Smooth muscle cell (in vitro differentiated cells): ENCODE measurements around the gene DYNLRB1. TPM values are rescaled to one million over a fixed set of nuclear protein-coding genes. Genes with fewer than 3 reads are reported as not detected.

ENCODE experiments used
- DNase-seq: peaks from one replicate; lab custom pipeline; 2025; ENCODE audit not compliant: unreplicated experiment; lab: John Stamatoyannopoulos, UW
- H2AFZ ChIP-seq: fragments of 200-600 bp; sonication (generic); 2 replicates; pipeline ENCODE4 v1.6.0; 2016; ENCODE audit warnings: antibody characterized with exemption, low read depth, mild to moderate bottlenecking
- H3F3A ChIP-seq: fragments of 200-600 bp; sonication (generic); 2 replicates; pipeline ENCODE4 v1.6.0; 2017; ENCODE audit warnings: antibody characterized with exemption, low read depth
- H3K27ac ChIP-seq: fragments of 200-600 bp; sonication (generic); 2 replicates; pipeline ENCODE4 v1.5.1; 2016; ENCODE audit warnings: low read depth, mild to moderate bottlenecking
- H3K27me3 ChIP-seq: fragments of 200-600 bp; sonication (generic); 2 replicates; pipeline ENCODE4 v1.6.1; 2016; ENCODE audit warnings: low read depth, mild to moderate bottlenecking
- H3K36me3 ChIP-seq: fragments of 200-600 bp; sonication (generic); 2 replicates; pipeline ENCODE4 v1.5.1; 2016; ENCODE audit warnings: low read depth
- H3K4me1 ChIP-seq: fragments of 200-600 bp; sonication (generic); 2 replicates; pipeline ENCODE4 v1.5.1; 2016; ENCODE audit warnings: low read depth
- H3K4me2 ChIP-seq: fragments of 200-600 bp; sonication (generic); 2 replicates; pipeline ENCODE4 v1.6.0; 2016; ENCODE audit warnings: mild to moderate bottlenecking
- H3K4me3 ChIP-seq: fragments of 200-600 bp; sonication (generic); 2 replicates; pipeline ENCODE4 v1.5.1; 2016; ENCODE audit warnings: mild to moderate bottlenecking
- H3K79me2 ChIP-seq: fragments of 200-600 bp; sonication (generic); 2 replicates; pipeline ENCODE4 v1.6.0; 2016; ENCODE audit warnings: low read depth, mild to moderate bottlenecking
- H3K9ac ChIP-seq: fragments of 200-600 bp; sonication (generic); 2 replicates; pipeline ENCODE4 v1.6.0; 2016; ENCODE audit warnings: low read depth
- H3K9me3 ChIP-seq: fragments of 200-600 bp; sonication (generic); replicated peaks from 2 replicates; pipeline ENCODE4 v1.5.1; 2016; ENCODE audit warnings: low read depth
- H4K20me1 ChIP-seq: fragments of 200-600 bp; sonication (generic); 2 replicates; pipeline ENCODE4 v1.6.0; 2016; ENCODE audit warnings: low read depth
- CTCF ChIP-seq: fragments of 200-600 bp; sonication (generic); IDR thresholded peaks from 2 replicates; pipeline ENCODE4 v1.5.1; 2017; ENCODE audit warnings: borderline replicate concordance, mild to moderate bottlenecking, antibody characterized with exemption; ENCODE audit not compliant: insufficient read depth, poor library complexity, severe bottlenecking
- WGBS: methylation state at CpG from one replicate; pipeline ENCODE4 v1.1.7; 2016; ENCODE audit warnings: low lambda C conversion rate; 5-methylcytosine and 5-hydroxymethylcytosine counted together
- polyA plus RNA-seq: library from polyadenylated mRNA; unstranded; fragments of >200 nt; fragmentation: Nextera tagmentation; extraction: Ambion mirVana; gene quantifications from 2 replicates; pipeline ENCODE4 v1.2.1, GENCODE V29; 2016
- total RNA-seq: library from RNA; depleted of rRNA; stranded (reverse); fragments of >200 nt; gene quantifications from 2 replicates; pipeline ENCODE4 v1.2.3, GENCODE V29; 2014

The DYNLRB1 gene
- total and polyA plus RNA-seq, 2 experiments from 2014 or later = 202 to 224 TPM

- Histone ChIP-seq H3K4me3 (peak within 1 kb of the TSS; percentile 80), H4K20me1 (no peaks in the 10 kb centered on the region), H3K9ac (peak within 1 kb of the TSS; percentile 95), H2AFZ (peak within 1 kb of the TSS; percentile 89), H3F3A (no peaks in the 10 kb centered on the region), H3K4me2 (peak within 1 kb of the TSS; percentile 95), H3K36me3 (no peaks in the 10 kb centered on the region), H3K9me3 (no peaks in the 10 kb centered on the region), H3K4me1 (no peaks in the 10 kb centered on the region), H3K27ac (peak within 1 kb of the TSS; percentile 74), H3K27me3 (no peaks in the 10 kb centered on the region), H3K79me2 (no peaks in the 10 kb centered on the region)
- peak; percentile 80 for DNase-seq
- TF ChIP-seq CTCF = no peak
- WGBS = 2% methylated on average over 52 of the region's 103 CpGs
Measured at GRCh38 chr20:34558320-34559218, 42.3 kb downstream of the DYNLRB1 start, which contains the start of gene MAP1LC3A. MAP1LC3A (plus strand) TSS chr20:34558718; CDS start chr20:34558869, 151 bp downstream.

GRCh38 chr20:34559311-34560140 is 43.3 kb downstream of the DYNLRB1 start:
- Histone ChIP-seq H3K9me3 (no peaks in the 10 kb centered on the region), H3K27ac (peak overlapping the region; percentile 74), H3K4me1 (no peaks in the 10 kb centered on the region), H3K4me2 (peak overlapping the region; percentile 95), H3F3A (no peaks in the 10 kb centered on the region), H2AFZ (no peak overlapping the region), H3K9ac (peak overlapping the region; percentile 95), H3K79me2 (no peaks in the 10 kb centered on the region), H4K20me1 (no peaks in the 10 kb centered on the region), H3K4me3 (peak overlapping the region; percentile 80), H3K27me3 (no peaks in the 10 kb centered on the region), H3K36me3 (no peaks in the 10 kb centered on the region)
- TF ChIP-seq CTCF = no peak
- DNase-seq = no peak
- 70% methylated on average over 30 of the region's 43 CpGs for WGBS

- H3K9ac ChIP-seq = no peak overlapping the region
- no peaks in the 10 kb centered on the region for H3F3A ChIP-seq
- H3K9me3 ChIP-seq = no peaks in the 10 kb centered on the region
- no peaks in the 10 kb centered on the region for H3K36me3 ChIP-seq
- H2AFZ ChIP-seq = no peak overlapping the region
- 89% methylated on average over 10 of the region's 12 CpGs for WGBS
- no peak overlapping the region for H3K27ac ChIP-seq
- H3K27me3 ChIP-seq = no peaks in the 10 kb centered on the region
- no peak for DNase-seq
- no peaks in the 10 kb centered on the region for H3K4me1 ChIP-seq
- TF ChIP-seq CTCF = no peak
- H3K4me2 ChIP-seq = no peak overlapping the region
- H4K20me1 ChIP-seq = no peaks in the 10 kb centered on the region
- H3K4me3 ChIP-seq = no peak overlapping the region
- H3K79me2 ChIP-seq = no peaks in the 10 kb centered on the region
Measured at GRCh38 chr20:34560141-34560523, 43.9 kb downstream of the DYNLRB1 start.
